Measurements from ENCODE around the gene MTHFD2. TPM values are rescaled to one million over a fixed set of nuclear protein-coding genes. Genes with fewer than 3 reads are reported as not detected.

Gene MTHFD2
- total and polyA plus RNA-seq, 10 donors: 17.8 to 71.1 (median 39.8) TPM

GRCh38 chr2:74188018-74188601 is 10.3 kb upstream of the MTHFD2 start:
- DNase-seq: peak; percentile 80
- intact Hi-C loops (cut with DNase I; ENCODE audit: low total_unique reads): no loop called here

GRCh38 chr2:74188696-74189095 is 9.7 kb upstream of the MTHFD2 start:
- H3K36me3 ChIP-seq: no peaks in the 10 kb centered on the region
- DNase-seq: no peak
- H3K9me3 ChIP-seq: peaks cover 0 to 3% (median 0%) of the 10 kb centered on the region in 8 donors
- no peak overlapping the region for H3K4me3 ChIP-seq
- no peak for TF ChIP-seq CTCF (IDR thresholded peaks at IDR 0.05 in 8 of 11, conservative IDR thresholded peaks at IDR 0.05 in 3 of 11)
- intact Hi-C loops (cut with DNase I; ENCODE audit: low total_unique reads): no loop called here
- H3K27ac ChIP-seq: no peak overlapping the region
- H3K27me3 ChIP-seq (replicated peaks in 1 of 7): no peaks in the 10 kb centered on the region
- peaks cover 0 to 36% (median 13%) of the 10 kb centered on the region in 6 donors for H3K4me1 ChIP-seq
- 94 to 97% (median 96%) methylated on average over 3 of the region's 3 CpGs for WGBS, 5 donors

More at GRCh38 chr2:74188018-74188601, 10.3 kb upstream of the MTHFD2 start:
- Histone ChIP-seq H3K27ac (no peak overlapping the region), H3K4me1 (peaks cover 0 to 42% (median 13%) of the 10 kb centered on the region in 6 donors), H3K9me3 (peaks cover 0 to 3% (median 0%) of the 10 kb centered on the region in 8 donors), H3K4me3 (no peak overlapping the region), H3K36me3 (no peaks in the 10 kb centered on the region), H3K27me3 (replicated peaks in 1 of 7) (no peaks in the 10 kb centered on the region)
- no peak for TF ChIP-seq CTCF (IDR thresholded peaks at IDR 0.05 in 8 of 11, conservative IDR thresholded peaks at IDR 0.05 in 3 of 11)
- TF ChIP-seq POLR2A (IDR thresholded peaks at IDR 0.05): no peak
- no peak for TF ChIP-seq POLR2AphosphoS5 (IDR thresholded peaks at IDR 0.05)
- 88 to 93% (median 89%) methylated on average over 6 of the region's 6 CpGs for WGBS, 5 donors

GRCh38 chr2:74191596-74192380 is 6.6 kb upstream of the MTHFD2 start:
- Histone ChIP-seq H3K4me3 (no peak overlapping the region), H3K27ac (no peak overlapping the region), H3K9me3 (no peaks in the 10 kb centered on the region), H3K27me3 (replicated peaks in 1 of 7) (no peaks in the 10 kb centered on the region), H3K36me3 (no peaks in the 10 kb centered on the region), H3K4me1 (peaks cover 0 to 7% (median under 1%) of the 10 kb centered on the region in 6 donors)
- intact Hi-C loops (cut with DNase I; ENCODE audit: low total_unique reads): no loop called here
- 68 to 87% (median 72%) methylated on average over 6 of the region's 6 CpGs for WGBS, 5 donors
- no peak for DNase-seq
- TF ChIP-seq POLR2AphosphoS5 (IDR thresholded peaks at IDR 0.05) (no peak), POLR2A (IDR thresholded peaks at IDR 0.05) (no peak), CTCF (IDR thresholded peaks at IDR 0.05 in 8 of 11, conservative IDR thresholded peaks at IDR 0.05 in 3 of 11) (no peak)

DNA sequence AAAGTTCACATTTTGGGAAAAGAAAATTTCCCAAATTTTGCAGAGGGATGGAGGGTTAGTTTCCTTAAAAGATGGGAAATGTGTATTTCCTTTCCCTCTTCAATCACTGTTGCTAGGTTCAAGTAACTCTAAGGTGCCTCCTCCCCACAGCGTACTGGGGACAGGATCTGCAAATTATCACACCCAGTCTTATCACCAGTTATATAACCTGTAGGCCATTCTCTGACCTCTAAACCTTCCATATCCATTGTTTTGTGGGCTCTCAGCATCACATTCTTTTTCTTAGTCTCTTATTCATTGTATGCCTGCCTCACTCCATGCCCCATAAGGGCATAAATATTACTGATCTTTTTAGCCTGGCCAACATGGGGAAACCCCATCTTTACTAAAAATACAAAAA is 3.6 kb upstream of the MTHFD2 start:
- Histone ChIP-seq H3K27me3 (replicated peaks in 1 of 7) (no peaks in the 10 kb centered on the region), H3K36me3 (no peaks in the 10 kb centered on the region), H3K9me3 (no peaks in the 10 kb centered on the region), H3K4me3 (no peak overlapping the region), H3K4me1 (peaks cover 8 to 14% (median 13%) of the 10 kb centered on the region in 6 donors), H3K27ac (no peak overlapping the region)
- intact Hi-C loops (cut with DNase I; ENCODE audit: low total_unique reads): no loop called here
- DNase-seq: no peak
- no peak for TF ChIP-seq POLR2AphosphoS5 (IDR thresholded peaks at IDR 0.05)
- TF ChIP-seq POLR2A (IDR thresholded peaks at IDR 0.05): no peak
- TF ChIP-seq CTCF (IDR thresholded peaks at IDR 0.05 in 8 of 11, conservative IDR thresholded peaks at IDR 0.05 in 3 of 11): no peak
- 71 to 95% (median 84%) methylated on average over 1 of the region's 1 CpG for WGBS, 5 donors
